Activated T-helper 1 cell treated with Interleukin-2 at 50 U/mL for 16 hours (primary cell): ENCODE data around the gene BLID.

Source experiments
- DNase-seq: peaks from one replicate; pipeline ENCODE4 v3.0.0-alpha.2; 2020; ENCODE audit warnings: low read depth

BLID gene

DNA sequence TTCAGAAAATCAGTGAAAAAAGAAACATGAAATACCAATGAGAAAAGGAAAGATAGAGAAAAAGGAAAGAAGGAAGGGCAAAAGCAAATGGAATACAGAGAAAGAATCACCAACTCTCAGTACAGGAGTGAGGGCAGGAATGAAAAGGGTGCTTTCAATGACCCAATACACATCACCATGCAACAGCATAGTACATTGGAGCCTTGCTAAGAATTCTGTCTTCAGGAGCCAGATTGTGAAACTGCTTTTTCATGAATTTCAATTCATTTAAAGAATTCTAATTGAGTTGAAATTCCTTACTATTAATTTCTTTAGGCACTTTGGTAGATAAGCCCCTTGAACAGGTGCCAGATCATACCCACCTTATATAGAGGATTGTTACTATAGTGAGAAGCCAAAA is 34.9 kb downstream of the BLID start:
- DNase-seq = no peak

GRCh38 chr11:122077459-122077858 is 38.6 kb downstream of the BLID start:
- DNase-seq = no peak

DNA sequence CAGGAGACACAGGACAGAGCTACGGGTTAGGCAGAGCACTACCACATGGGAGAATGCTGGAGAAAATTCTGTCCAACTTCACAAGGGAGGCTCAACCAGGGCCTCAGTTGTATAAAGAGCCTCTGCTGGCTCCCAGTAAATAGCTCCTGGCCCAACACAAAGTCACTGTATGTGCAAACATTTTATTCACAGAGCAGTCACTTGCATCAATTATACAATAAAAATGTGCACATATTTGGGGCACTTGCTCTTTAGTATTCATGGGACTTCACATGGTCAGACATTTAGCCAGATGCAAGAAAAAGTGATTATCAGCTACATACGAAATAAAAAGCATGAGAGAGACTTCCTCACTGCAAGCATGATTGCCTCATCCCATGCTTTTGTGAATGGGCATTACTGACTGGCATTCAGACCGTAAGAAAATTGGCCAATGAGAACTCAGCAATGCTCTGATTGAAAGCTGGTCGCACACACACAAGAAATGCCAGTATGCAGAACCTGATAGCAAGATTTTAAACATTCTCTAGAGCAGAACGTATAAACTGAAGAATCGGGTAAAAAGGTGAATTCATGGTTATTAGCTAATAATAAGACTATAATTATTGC is 39.4 kb downstream of the BLID start:
- DNase-seq = no peak

GRCh38 chr11:122075016-122075415 is 41.0 kb downstream of the BLID start:
- DNase-seq = no peak

DNA sequence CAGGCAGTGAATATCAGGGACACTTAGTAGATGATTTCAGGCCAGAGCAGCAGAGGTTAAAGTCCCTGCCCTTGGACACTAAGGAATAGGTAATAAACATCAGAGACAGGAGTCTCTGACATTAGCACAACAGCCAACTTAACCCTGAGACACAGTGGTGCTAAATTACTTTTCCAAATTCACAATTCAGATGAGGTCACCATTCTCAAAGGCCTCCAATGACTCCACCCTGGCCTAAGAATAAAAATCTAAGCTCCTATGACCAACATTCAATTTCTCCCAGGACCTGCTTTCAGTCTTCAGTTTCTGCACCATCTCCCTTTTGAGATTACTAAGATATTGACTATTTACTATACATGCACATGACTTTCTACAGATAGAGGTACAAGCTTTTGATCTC is 42.0 kb downstream of the BLID start:
- no peak for DNase-seq

DNA sequence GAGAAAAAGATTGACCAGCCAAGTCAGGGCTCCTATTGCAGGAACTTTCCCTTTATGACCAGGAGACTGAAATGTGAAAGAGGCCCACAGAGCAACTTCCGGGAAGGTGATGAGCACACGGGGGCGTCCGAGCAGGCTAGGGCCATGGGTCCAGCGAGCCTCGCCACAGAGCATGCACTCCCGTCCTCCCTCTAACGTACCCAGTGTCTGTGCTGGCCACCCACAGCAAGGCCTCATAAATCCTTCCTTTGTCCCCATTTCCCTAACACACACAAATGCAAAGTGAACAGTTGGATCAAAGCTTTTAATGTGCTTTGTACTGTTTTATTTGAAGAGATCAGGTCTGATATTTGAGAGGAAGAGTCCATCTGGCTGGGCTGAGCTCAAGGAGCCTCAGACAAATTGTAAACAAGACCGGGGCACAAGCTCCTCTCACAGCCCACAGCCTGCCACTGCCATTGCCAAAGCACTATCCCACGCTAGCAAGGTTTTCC is 44.3 kb downstream of the BLID start:
- DNase-seq = no peak

- no peak for DNase-seq
These were observed 46.2 kb downstream of the BLID start for GRCh38 chr11:122069707-122070360.

DNA sequence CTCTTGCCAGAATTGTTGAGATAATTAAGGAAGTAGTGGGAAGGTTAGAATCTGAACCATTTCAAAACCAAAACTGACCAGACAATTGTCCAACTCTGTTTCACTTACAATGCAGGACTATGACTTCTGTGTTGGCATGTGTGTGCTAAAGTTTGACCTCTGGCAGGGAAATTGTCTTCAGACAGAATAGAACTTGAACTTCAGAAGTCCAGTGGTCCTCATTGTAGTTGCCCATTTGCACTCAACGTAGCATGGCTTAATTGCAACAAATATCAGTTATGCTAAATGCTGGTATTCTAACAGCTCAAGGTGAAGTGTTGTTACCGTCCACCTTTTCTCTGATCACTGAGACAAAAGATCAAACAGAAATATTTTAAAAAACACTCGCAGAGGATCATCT is 47.2 kb downstream of the BLID start:
- no peak for DNase-seq

DNA sequence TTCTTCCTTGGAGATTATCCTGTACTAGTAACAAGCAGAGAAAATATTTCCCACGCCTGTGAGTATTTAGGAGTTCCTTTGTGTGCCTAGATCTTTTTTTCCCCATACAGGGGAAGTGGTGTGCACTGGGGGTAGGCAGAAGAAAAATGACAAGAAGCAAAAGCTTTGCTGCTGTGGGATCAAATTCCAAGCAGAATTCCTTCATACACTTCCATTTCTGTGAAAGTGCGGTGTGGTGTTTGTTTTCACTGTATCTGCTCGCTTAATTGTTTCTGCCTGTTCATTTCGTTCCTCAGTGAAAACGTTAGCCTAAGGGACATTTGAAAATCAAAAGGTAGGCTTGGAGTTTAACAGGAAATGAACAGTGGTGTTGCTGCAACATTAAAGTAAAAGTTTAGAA is 47.9 kb downstream of the BLID start:
- DNase-seq = no peak
